GM18858 (cell line): Measurements from ENCODE around the gene ORAI2.
A peak's percentile ranks its signal among the peaks of the same experiment; 100 is the strongest.
"Not testable (repeated sequence)": the region's sequence is repeated elsewhere in the genome, so short reads cannot be mapped to it uniquely, and the experiment has no call there.

Experiments
- ATAC-seq: cut with Tn5 transposase; IDR thresholded peaks from one replicate; pipeline ENCODE4 v1.9.1; 2021; ENCODE audit not compliant: unreplicated experiment

ORAI2 gene

GRCh38 chr7:102433219-102434038 is at the start of gene ORAI2:
Gene ORAI2 (plus strand): TSS chr7:102433575. CDS start chr7:102438957, 5,382 bp downstream.
- ATAC-seq, result peak; percentile 37

GRCh38 chr7:102387064-102387463 is 46.3 kb upstream of the ORAI2 start:
- no peak for ATAC-seq

- no peak for ATAC-seq
Measured at GRCh38 chr7:102389810-102390209, 43.6 kb upstream of the ORAI2 start.

- no peak for ATAC-seq
Measured at GRCh38 chr7:102390697-102391484, 42.5 kb upstream of the ORAI2 start.

GRCh38 chr7:102392330-102392729 is 41.0 kb upstream of the ORAI2 start:
- ATAC-seq, result no peak

GRCh38 chr7:102393467-102393866 is 39.9 kb upstream of the ORAI2 start:
- no peak for ATAC-seq

- no peak for ATAC-seq
Measured at GRCh38 chr7:102395592-102395872, 37.8 kb upstream of the ORAI2 start.

- ATAC-seq, result peak; percentile 92
Measured at GRCh38 chr7:102395873-102396709, 37.3 kb upstream of the ORAI2 start, which contains the start of gene PRKRIP1. Gene PRKRIP1 (plus strand): TSS chr7:102396363. CDS start chr7:102396412, 49 bp downstream.

GRCh38 chr7:102396710-102397019 is 36.7 kb upstream of the ORAI2 start:
- ATAC-seq, result no peak

- no peak for ATAC-seq
Measured at GRCh38 chr7:102398543-102398942, 34.8 kb upstream of the ORAI2 start.

GRCh38 chr7:102400360-102400759 is 33.0 kb upstream of the ORAI2 start:
- ATAC-seq, result no peak

GRCh38 chr7:102403563-102403962 is 29.8 kb upstream of the ORAI2 start:
- no peak for ATAC-seq

GRCh38 chr7:102404005-102404861 is 29.1 kb upstream of the ORAI2 start:
- ATAC-seq, result peak; percentile 71

GRCh38 chr7:102404862-102405188 is 28.6 kb upstream of the ORAI2 start:
- ATAC-seq, result not testable (repeated sequence)

GRCh38 chr7:102407910-102408309 is 25.5 kb upstream of the ORAI2 start:
- ATAC-seq, result no peak

GRCh38 chr7:102408530-102408929 is 24.8 kb upstream of the ORAI2 start:
- peak; percentile 57 for ATAC-seq

GRCh38 chr7:102409340-102409739 is 24.0 kb upstream of the ORAI2 start:
- no peak for ATAC-seq

- no peak for ATAC-seq
Measured at GRCh38 chr7:102410123-102410522, 23.3 kb upstream of the ORAI2 start.

- ATAC-seq, result no peak
Measured at GRCh38 chr7:102410918-102411317, 22.5 kb upstream of the ORAI2 start.

GRCh38 chr7:102412548-102412947 is 20.8 kb upstream of the ORAI2 start:
- no peak for ATAC-seq

- ATAC-seq, result no peak
Measured at GRCh38 chr7:102413091-102413490, 20.3 kb upstream of the ORAI2 start.
